ENCODE measurements around the gene PPP1R3C. TPM values are rescaled to one million over a fixed set of nuclear protein-coding genes. Genes with fewer than 3 reads are reported as not detected.

PPP1R3C gene
- total RNA-seq, 2 experiments from 2014 or later: not detected

- no peaks in the 10 kb centered on the region; the same call in 1 of the 2 replicates for H3K9me2 ChIP-seq (ENCODE audit: insufficient read depth, low read length)
- intact Hi-C loops (cut with micrococcal nuclease; ENCODE audit: unreplicated experiment): no loop called here
- no peaks in the 10 kb centered on the region for H4K20me1 ChIP-seq (ENCODE audit: insufficient read depth, low read length)
- no peaks in the 10 kb centered on the region for H3K36me3 ChIP-seq (ENCODE audit: insufficient read depth, low read length)
- DNase-seq (ENCODE audit: low spot score): no peak
- POLR2A ChIA-PET: no interaction called here
- H3K4me2 ChIP-seq (ENCODE audit: low read length): no peak overlapping the region
- H3K4me3 ChIP-seq (ENCODE audit: low read depth, low read length, poor library complexity, severe bottlenecking): no peak overlapping the region
- H3K79me2 ChIP-seq (ENCODE audit: insufficient read depth, low read depth, low read length): no peaks in the 10 kb centered on the region
- no TSS peak for BruUV-seq (replicated peaks)
- H3K9me3 ChIP-seq (ENCODE audit: low read length): no peaks in the 10 kb centered on the region
- CTCF ChIA-PET (ENCODE audit: unreplicated experiment): no interaction called here
- no peaks in the 10 kb centered on the region for H3K4me1 ChIP-seq (ENCODE audit: insufficient read depth, low read length, poor library complexity, severe bottlenecking)
- H3K27ac ChIP-seq (ENCODE audit: low read depth, low read length, poor library complexity, severe bottlenecking): no peak overlapping the region
- H2AFZ ChIP-seq (ENCODE audit: low read length): no peak overlapping the region
- TF ChIP-seq CTCF (conservative IDR thresholded peaks at IDR 0.05; ENCODE audit: low read length): no peak
- TF ChIP-seq EZH2phosphoT487 (IDR thresholded peaks at IDR 0.05; ENCODE audit: borderline replicate concordance, low read depth, low read length): no peak
Measured at GRCh38 chr10:91664426-91664825, 31.6 kb upstream of the PPP1R3C start.

- no peak overlapping the region for H3K27ac ChIP-seq (ENCODE audit: low read depth, low read length, poor library complexity, severe bottlenecking)
- no peaks in the 10 kb centered on the region for H4K20me1 ChIP-seq (ENCODE audit: insufficient read depth, low read length)
- no peak overlapping the region for H2AFZ ChIP-seq (ENCODE audit: low read length)
- no peaks in the 10 kb centered on the region for H3K9me3 ChIP-seq (ENCODE audit: low read length)
- BruUV-seq (replicated peaks): no TSS peak
- intact Hi-C loops (cut with micrococcal nuclease; ENCODE audit: unreplicated experiment): no loop called here
- no peaks in the 10 kb centered on the region for H3K36me3 ChIP-seq (ENCODE audit: insufficient read depth, low read length)
- ChIA-PET CTCF (ENCODE audit: unreplicated experiment) (no interaction called here), POLR2A (interaction anchor here (0.7 kb wide), 1 partner anchor 30 kb away, joined by 3 read pairs; no protein-coding TSS in a partner anchor)
- no peaks in the 10 kb centered on the region; the same call in 1 of the 2 replicates for H3K9me2 ChIP-seq (ENCODE audit: insufficient read depth, low read length)
- TF ChIP-seq CTCF (conservative IDR thresholded peaks at IDR 0.05; ENCODE audit: low read length) (no peak), EZH2phosphoT487 (IDR thresholded peaks at IDR 0.05; ENCODE audit: borderline replicate concordance, low read depth, low read length) (no peak)
- H3K79me2 ChIP-seq (ENCODE audit: insufficient read depth, low read depth, low read length): no peaks in the 10 kb centered on the region
- H3K4me1 ChIP-seq (ENCODE audit: insufficient read depth, low read length, poor library complexity, severe bottlenecking): no peaks in the 10 kb centered on the region
- no peak overlapping the region for H3K4me3 ChIP-seq (ENCODE audit: low read depth, low read length, poor library complexity, severe bottlenecking)
- no peak overlapping the region for H3K4me2 ChIP-seq (ENCODE audit: low read length)
- DNase-seq (ENCODE audit: low spot score): no peak
Measured at GRCh38 chr10:91662993-91663392, 30.1 kb upstream of the PPP1R3C start.

GRCh38 chr10:91653219-91653870 lies 20.5 kb upstream of the PPP1R3C start:
- TF ChIP-seq EZH2phosphoT487 (IDR thresholded peaks at IDR 0.05; ENCODE audit: borderline replicate concordance, low read depth, low read length) (no peak), CTCF (conservative IDR thresholded peaks at IDR 0.05; ENCODE audit: low read length) (no peak)
- intact Hi-C loops (cut with micrococcal nuclease; ENCODE audit: unreplicated experiment): no loop called here
- ChIA-PET CTCF (ENCODE audit: unreplicated experiment) (no interaction called here), POLR2A (no interaction called here)
- Histone ChIP-seq H4K20me1 (ENCODE audit: insufficient read depth, low read length) (no peaks in the 10 kb centered on the region), H3K27ac (ENCODE audit: low read depth, low read length, poor library complexity, severe bottlenecking) (no peak overlapping the region), H3K9me2 (ENCODE audit: insufficient read depth, low read length) (no peaks in the 10 kb centered on the region), H3K36me3 (ENCODE audit: insufficient read depth, low read length) (no peaks in the 10 kb centered on the region), H3K79me2 (ENCODE audit: insufficient read depth, low read depth, low read length) (no peaks in the 10 kb centered on the region), H3K4me2 (ENCODE audit: low read length) (no peak overlapping the region), H3K4me1 (ENCODE audit: insufficient read depth, low read length, poor library complexity, severe bottlenecking) (no peaks in the 10 kb centered on the region), H2AFZ (ENCODE audit: low read length) (no peak overlapping the region), H3K9me3 (ENCODE audit: low read length) (no peaks in the 10 kb centered on the region), H3K4me3 (ENCODE audit: low read depth, low read length, poor library complexity, severe bottlenecking) (no peak overlapping the region)
- no peak for DNase-seq (ENCODE audit: low spot score)
- no TSS peak for BruUV-seq (replicated peaks)

Data from OCI-LY7 (cell line).